Mesenchymal stem cell (in vitro differentiated cells and primary cell): ENCODE measurements around the gene PCDHGB1.
A peak's percentile ranks its signal among the peaks of the same experiment; 100 is the strongest.
"Not testable (repeated sequence)": the region's sequence is repeated elsewhere in the genome, so short reads cannot be mapped to it uniquely, and the experiment has no call there.

Source experiments
- DNase-seq: peaks from one replicate; pipeline ENCODE4 v3.0.0-alpha.2; 2013
- H2AFZ ChIP-seq: one replicate; pipeline ENCODE4 v1.6.1; 2013; ENCODE audit warnings: low read depth, mild to moderate bottlenecking, control low read depth, inconsistent platforms, low read length, moderate library complexity
- H2AK5ac ChIP-seq: 2 replicates; pipeline ENCODE4 v1.6.1; 2013; ENCODE audit warnings: low read length, moderate library complexity, mild to moderate bottlenecking, inconsistent platforms; ENCODE audit not compliant: severe bottlenecking
- H2BK120ac ChIP-seq: one replicate; pipeline ENCODE4 v1.6.1; 2013; ENCODE audit warnings: low read depth, mild to moderate bottlenecking, inconsistent platforms, low read length, moderate library complexity
- H2BK12ac ChIP-seq, 2 experiments: one replicate each; pipeline ENCODE4 v1.6.1; 2013; ENCODE audit warnings: inconsistent platforms in 2 of 2, low read length in 2 of 2, mild to moderate bottlenecking in 2 of 2, moderate library complexity in 2 of 2, control low read depth in 1 of 2
- H2BK15ac ChIP-seq: one replicate; pipeline ENCODE4 v1.6.1; 2013; ENCODE audit warnings: mild to moderate bottlenecking, low read depth, inconsistent platforms; ENCODE audit not compliant: poor library complexity, severe bottlenecking
- H2BK5ac ChIP-seq: 2 replicates; pipeline ENCODE4 v1.6.1; 2013; ENCODE audit warnings: low read depth, mild to moderate bottlenecking, low read length, control low read depth, inconsistent platforms; ENCODE audit not compliant: poor library complexity, severe bottlenecking
- H3K14ac ChIP-seq, 2 experiments: one replicate each; pipeline ENCODE4 v1.6.1; 2013; ENCODE audit warnings: inconsistent platforms in 2 of 2, low read length in 2 of 2, control low read depth in 1 of 2, mild to moderate bottlenecking in 1 of 2, moderate library complexity in 1 of 2
- H3K18ac ChIP-seq, 2 experiments: one replicate each; pipeline ENCODE4 v1.6.1; 2013; ENCODE audit warnings: inconsistent platforms in 2 of 2, low read length in 2 of 2, control low read depth in 1 of 2, low read depth in 1 of 2, mild to moderate bottlenecking in 1 of 2
- H3K23ac ChIP-seq, 2 experiments: one replicate each; pipeline ENCODE4 v1.6.1; 2013; ENCODE audit warnings: inconsistent platforms in 2 of 2, low read length in 2 of 2, mild to moderate bottlenecking in 2 of 2, moderate library complexity in 2 of 2, control low read depth in 1 of 2
- H3K27ac ChIP-seq: 2 replicates; pipeline ENCODE4 v1.5.1; 2013; ENCODE audit warnings: mild to moderate bottlenecking, moderate library complexity, low read length, control low read depth, inconsistent platforms; ENCODE audit not compliant: poor library complexity, severe bottlenecking
- H3K27me3 ChIP-seq, 2 experiments: 2 replicates each; pipeline versions ENCODE4 v1.6.1 to v1.7.0; 2013; ENCODE audit warnings: low read length in 2 of 2, mild to moderate bottlenecking in 2 of 2, moderate library complexity in 2 of 2, control low read depth in 1 of 2, inconsistent platforms in 1 of 2; ENCODE audit not compliant: control insufficient read depth in 1 of 2, insufficient read depth in 1 of 2
- H3K36me3 ChIP-seq, 2 experiments: 2 replicates each; pipeline versions ENCODE4 v1.6.1 to v1.7.0; 2013; ENCODE audit warnings: low read length in 2 of 2, control low read depth in 1 of 2, inconsistent platforms in 1 of 2, low read depth in 1 of 2, mild to moderate bottlenecking in 1 of 2; ENCODE audit not compliant: insufficient read depth in 2 of 2, control insufficient read depth in 1 of 2
- H3K4ac ChIP-seq, 2 experiments: one replicate each; pipeline ENCODE4 v1.6.1; 2013; ENCODE audit warnings: inconsistent platforms in 2 of 2, low read length in 2 of 2, mild to moderate bottlenecking in 2 of 2, moderate library complexity in 2 of 2, control low read depth in 1 of 2, low read depth in 1 of 2
- H3K4me1 ChIP-seq: 2 replicates; pipeline ENCODE4 v1.6.1; 2013; ENCODE audit warnings: low read depth, low read length, control low read depth; ENCODE audit not compliant: control insufficient read depth, insufficient read depth
- H3K4me2 ChIP-seq: 2 replicates; pipeline ENCODE4 v1.6.1; 2013; ENCODE audit warnings: low read length, mild to moderate bottlenecking, inconsistent platforms; ENCODE audit not compliant: poor library complexity, severe bottlenecking
- H3K4me3 ChIP-seq, 2 experiments: 2 replicates each; pipeline versions ENCODE4 v1.5.1 to v1.7.0; 2013; ENCODE audit warnings: low read length in 2 of 2, mild to moderate bottlenecking in 2 of 2, control low read depth in 1 of 2, low read depth in 1 of 2; ENCODE audit not compliant: insufficient read depth in 1 of 2
- H3K79me1 ChIP-seq: replicated peaks from 2 replicates; pipeline ENCODE4 v1.6.1; 2013; ENCODE audit warnings: mild to moderate bottlenecking, control low read depth, low read length, inconsistent platforms; ENCODE audit not compliant: poor library complexity, severe bottlenecking
- H3K9ac ChIP-seq: 2 replicates; pipeline ENCODE4 v1.7.0; 2013; ENCODE audit warnings: mild to moderate bottlenecking, low read length, moderate library complexity
- H3K9me3 ChIP-seq: 2 replicates; pipeline ENCODE4 v1.7.0; 2013; ENCODE audit warnings: mild to moderate bottlenecking, low read length; ENCODE audit not compliant: control insufficient read depth
- H4K8ac ChIP-seq: one replicate; pipeline ENCODE4 v1.6.1; 2013; ENCODE audit warnings: inconsistent platforms, mild to moderate bottlenecking, low read length, moderate library complexity
- H4K91ac ChIP-seq: one replicate; pipeline ENCODE4 v1.6.1; 2013; ENCODE audit warnings: mild to moderate bottlenecking, low read length, inconsistent platforms
- WGBS: methylation state at CpG from one replicate; pipeline ENCODE4 v1.1.7; 2013; ENCODE audit warnings: mixed read lengths; 5-methylcytosine and 5-hydroxymethylcytosine counted together

PCDHGB1 gene

GRCh38 chr5:141394401-141395187, 44.7 kb downstream of the PCDHGB1 start:
- H3K9ac ChIP-seq: not testable (repeated sequence)

GRCh38 chr5:141397756-141398551, 48.1 kb downstream of the PCDHGB1 start, which contains the start of gene PCDHGB5:
PCDHGB5 (plus strand) TSS chr5:141397947; CDS start chr5:141398128, 181 bp downstream.
- H3K23ac ChIP-seq, H4K91ac ChIP-seq, H3K18ac ChIP-seq, H2AK5ac ChIP-seq, H3K27me3 ChIP-seq, H2BK12ac ChIP-seq, H4K8ac ChIP-seq, H3K4ac ChIP-seq, H3K4me2 ChIP-seq, H3K14ac ChIP-seq, H2AFZ ChIP-seq, H2BK15ac ChIP-seq, DNase-seq, H3K4me1 ChIP-seq, H2BK120ac ChIP-seq, H3K27ac ChIP-seq, H2BK5ac ChIP-seq: not testable (repeated sequence)
- Histone ChIP-seq H3K79me1 (peaks cover 21% of the 10 kb centered on the region), H3K9me3 (peaks cover 61% of the 10 kb centered on the region), H3K36me3 (peaks cover 0 to 34% of the 10 kb centered on the region in 2 experiments), H3K9ac (peak within 1 kb of the TSS; percentile 65), H3K4me3 (peak within 1 kb of the TSS in 1 of 2 experiments; percentile 70)
- 90% methylated on average over 13 of the region's 43 CpGs for WGBS

More at GRCh38 chr5:141394401-141395187, 44.7 kb downstream of the PCDHGB1 start:
- H2BK15ac ChIP-seq, H3K4ac ChIP-seq, H3K4me1 ChIP-seq, H2AFZ ChIP-seq, H4K91ac ChIP-seq, H2BK5ac ChIP-seq, H2BK120ac ChIP-seq, H3K18ac ChIP-seq, H3K27me3 ChIP-seq, H3K4me2 ChIP-seq, H3K27ac ChIP-seq, H3K14ac ChIP-seq, H2BK12ac ChIP-seq, H4K8ac ChIP-seq, H2AK5ac ChIP-seq, H3K23ac ChIP-seq, DNase-seq: not testable (repeated sequence)
- H3K36me3 ChIP-seq: peaks cover 0 to 33% of the 10 kb centered on the region in 2 experiments
- peak overlapping the region in 1 of 2 experiments; percentile 8 for H3K4me3 ChIP-seq
- H3K79me1 ChIP-seq: peaks cover 19% of the 10 kb centered on the region
- H3K9me3 ChIP-seq: peaks cover 66% of the 10 kb centered on the region
- 95% methylated on average over 39 of the region's 53 CpGs for WGBS

- Histone ChIP-seq H3K9me3 (peaks cover 60% of the 10 kb centered on the region), H3K79me1 (peaks cover 18% of the 10 kb centered on the region)
Observed at GRCh38 chr5:141398608-141399007, 48.7 kb downstream of the PCDHGB1 start.

More at GRCh38 chr5:141398608-141399007, 48.7 kb downstream of the PCDHGB1 start:
- H2AK5ac ChIP-seq: no peak overlapping the region
- peaks cover 0 to 34% of the 10 kb centered on the region in 2 experiments for H3K36me3 ChIP-seq
- no peak overlapping the region for H3K4me2 ChIP-seq
- H4K91ac ChIP-seq: no peak overlapping the region
- peak overlapping the region in 1 of 2 experiments; percentile 70 for H3K4me3 ChIP-seq
- 95% methylated on average over 15 of the region's 15 CpGs for WGBS
- no peak overlapping the region for H2BK120ac ChIP-seq
- H3K14ac ChIP-seq: no peak overlapping the region
- no peak overlapping the region for H3K4ac ChIP-seq
- no peak overlapping the region for H3K9ac ChIP-seq
- no peak overlapping the region for H2BK15ac ChIP-seq
- no peaks in the 10 kb centered on the region for H3K27me3 ChIP-seq
- H3K18ac ChIP-seq: no peak overlapping the region
- no peak overlapping the region for H3K27ac ChIP-seq
- DNase-seq: no peak
- H4K8ac ChIP-seq: no peak overlapping the region
- no peaks in the 10 kb centered on the region for H3K4me1 ChIP-seq
- no peak overlapping the region for H2BK12ac ChIP-seq
- no peak overlapping the region for H2AFZ ChIP-seq
- H3K23ac ChIP-seq: no peak overlapping the region
- H2BK5ac ChIP-seq: no peak overlapping the region
